Activated CD4-positive, alpha-beta T cell treated with anti-CD3 and anti-CD28 coated beads, Interleukin-2, amount 50 U/mL, for 48 hours (primary cell): ENCODE measurements around the gene ZNF491.
"Not testable (repeated sequence)": the region's sequence is repeated elsewhere in the genome, so short reads cannot be mapped to it uniquely, and the experiment has no call there.

Experiments used
- DNase-seq, 2 experiments: peaks; one replicate each; pipeline ENCODE4 v3.0.0-alpha.2; 2020

Gene ZNF491

GRCh38 chr19:11807099-11807380 lies 8.7 kb downstream of the ZNF491 start:
- no peak for DNase-seq

GRCh38 chr19:11813703-11814028 lies 15.3 kb downstream of the ZNF491 start:
- DNase-seq, result no peak

DNA sequence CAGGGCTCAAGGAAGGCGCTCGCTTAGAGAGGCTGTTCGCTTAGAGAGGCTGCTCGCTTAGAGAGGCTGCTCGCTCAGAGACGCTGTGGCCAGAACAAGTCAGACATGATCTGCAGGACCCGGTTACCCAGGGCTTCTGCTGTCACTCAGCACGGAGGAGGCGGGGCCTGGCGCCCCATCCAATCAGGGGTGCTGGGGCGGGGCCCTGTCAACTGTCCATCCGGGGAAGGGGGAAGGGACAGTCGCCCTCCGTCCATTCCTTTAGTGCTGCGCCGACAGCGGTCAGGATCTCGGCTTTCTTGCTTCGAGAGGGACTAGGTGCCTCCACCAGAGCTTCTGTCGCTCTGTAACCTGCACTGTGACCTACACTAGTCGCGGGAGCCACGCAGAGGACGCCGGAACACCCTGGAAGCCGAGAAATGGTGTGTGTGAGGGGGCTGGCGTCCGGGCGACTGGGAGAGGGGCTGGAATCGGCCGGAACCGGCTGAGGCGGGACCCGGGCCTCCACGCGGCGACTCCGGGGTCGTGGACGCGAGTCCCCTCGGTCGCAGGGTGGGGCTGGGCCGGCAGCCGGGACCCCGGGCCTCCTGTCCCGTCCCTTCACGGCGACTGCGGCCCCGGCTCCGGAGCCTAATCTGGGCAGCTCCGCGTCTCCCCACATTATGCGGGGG lies 15.8 kb downstream of the ZNF491 start, which contains the start of gene ZNF440:
Gene ZNF440, plus strand, starts transcription at position 245 of the 671 bp plus-strand sequence. Its CDS starts 175 bp downstream, at position 420.
- DNase-seq, result peak; percentile 93 to 95

DNA sequence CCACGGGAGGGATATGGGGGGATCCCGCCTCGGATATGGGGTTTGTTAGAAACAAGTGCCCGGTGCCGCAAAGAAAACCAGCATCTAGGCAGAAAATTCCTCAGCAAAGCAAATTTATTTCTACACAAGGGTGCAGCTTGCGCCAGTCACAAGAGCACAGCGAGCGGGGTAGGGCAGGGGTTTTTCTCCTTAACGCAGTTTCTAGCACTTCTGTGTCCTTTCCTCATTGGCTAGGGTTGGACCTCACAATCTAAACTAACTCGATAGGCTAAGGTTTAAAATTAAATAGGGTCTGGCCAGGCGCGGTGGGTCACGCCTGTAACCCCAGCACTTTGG lies 16.3 kb downstream of the ZNF491 start:
- DNase-seq, result no peak

- DNase-seq, result no peak
Observed at GRCh38 chr19:11821474-11822109, 23.3 kb downstream of the ZNF491 start.

DNA sequence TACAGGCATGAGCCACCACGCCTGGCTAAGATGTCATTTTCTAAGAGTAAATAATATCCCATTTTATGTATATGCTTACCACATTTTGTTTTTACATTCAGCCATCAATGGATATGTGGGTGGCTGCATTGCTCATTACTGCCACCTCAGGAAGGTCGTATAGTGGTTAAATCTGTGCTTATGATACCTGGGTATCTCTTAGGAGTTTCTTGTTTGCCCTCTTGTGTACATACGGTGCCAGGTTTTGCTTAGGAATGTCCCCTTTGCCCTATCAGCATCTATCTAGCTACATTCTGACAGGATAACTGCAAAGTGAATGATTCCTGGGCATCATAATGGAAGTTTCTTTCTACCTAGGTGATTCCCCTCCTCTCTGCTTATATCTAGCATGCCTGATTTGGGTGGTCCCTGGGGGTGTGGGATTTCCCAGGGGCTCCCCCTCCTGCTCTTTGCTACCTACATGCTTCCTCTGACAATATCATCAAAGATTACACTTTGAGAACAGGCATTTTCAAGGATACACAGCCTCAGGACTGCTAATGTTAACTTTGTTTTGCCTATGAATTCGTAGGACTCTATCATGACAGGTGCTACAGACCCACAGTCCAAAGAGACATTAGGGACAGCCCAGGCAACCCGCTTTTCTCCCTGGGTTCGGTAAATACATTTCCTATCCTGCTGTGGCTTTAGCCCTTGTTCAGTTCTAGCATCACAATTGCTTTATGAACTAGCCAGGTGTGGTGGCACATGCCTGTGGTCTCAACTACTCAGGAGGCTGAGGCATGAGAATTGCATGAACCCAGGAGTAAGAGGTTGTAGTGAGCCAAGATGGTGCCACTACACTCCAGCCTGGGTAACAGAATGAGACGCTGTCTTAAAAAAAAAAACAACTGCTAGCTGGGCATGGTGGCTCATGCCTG lies 30.9 kb downstream of the ZNF491 start:
- DNase-seq, result not testable (repeated sequence)

GRCh38 chr19:11832253-11832912 lies 34.1 kb downstream of the ZNF491 start:
- DNase-seq, result no peak

DNA sequence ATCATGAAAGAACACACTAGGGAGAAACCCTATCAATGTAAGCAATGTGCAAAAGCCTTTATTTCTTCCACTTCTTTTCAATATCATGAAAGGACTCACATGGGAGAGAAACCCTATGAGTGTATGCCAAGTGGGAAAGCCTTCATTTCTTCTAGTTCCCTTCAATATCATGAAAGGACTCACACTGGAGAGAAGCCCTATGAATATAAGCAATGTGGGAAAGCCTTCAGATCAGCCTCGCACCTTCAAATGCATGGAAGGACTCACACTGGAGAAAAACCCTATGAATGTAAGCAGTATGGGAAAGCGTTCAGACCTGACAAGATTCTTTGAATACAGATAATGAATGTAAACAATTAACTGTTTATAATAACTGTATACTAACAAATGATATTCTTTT lies 35.2 kb downstream of the ZNF491 start:
- no peak for DNase-seq

- not testable (repeated sequence) for DNase-seq
Observed at GRCh38 chr19:11835626-11836066, 37.3 kb downstream of the ZNF491 start.

DNA sequence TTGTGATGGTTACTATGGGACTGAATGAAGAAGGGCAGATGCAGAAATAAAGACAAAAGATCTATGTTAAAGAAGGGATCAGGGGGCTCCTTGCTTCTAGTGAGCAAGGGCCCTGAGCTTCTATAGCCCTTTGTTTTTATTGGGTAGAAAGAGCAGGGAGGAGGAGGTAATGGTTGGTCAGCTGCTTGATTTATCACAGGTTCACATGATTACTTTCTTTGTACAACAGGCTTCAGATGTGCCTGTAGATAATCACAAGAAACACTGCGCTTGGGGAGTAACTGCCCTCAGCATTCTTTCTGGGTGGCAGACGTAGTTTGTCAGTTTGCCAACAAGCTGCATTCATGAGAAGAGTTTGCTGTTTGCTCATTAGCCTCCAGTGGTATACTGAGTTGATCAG lies 45.4 kb downstream of the ZNF491 start:
- DNase-seq, result no peak

DNA sequence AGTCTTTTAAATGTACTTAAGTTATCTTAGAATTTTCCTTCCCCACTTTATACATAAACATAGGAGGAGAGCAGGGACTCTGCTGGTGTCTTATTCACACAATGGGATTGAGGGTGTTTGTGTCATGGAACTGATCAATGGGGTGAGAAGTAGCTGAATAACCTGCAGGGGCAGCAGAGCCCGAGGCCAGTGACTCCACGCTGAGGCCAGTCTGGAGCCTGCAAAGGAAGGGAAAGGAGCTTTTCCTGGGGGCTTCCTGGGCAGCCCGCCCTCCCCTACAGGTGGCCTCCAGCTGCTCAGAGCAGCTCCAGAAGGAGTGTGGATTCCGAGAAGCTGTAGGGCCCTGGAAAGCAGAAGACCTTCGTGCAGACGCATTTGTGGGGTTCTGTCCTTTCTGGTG lies 49.3 kb downstream of the ZNF491 start:
- DNase-seq, result not testable (repeated sequence)

DNA sequence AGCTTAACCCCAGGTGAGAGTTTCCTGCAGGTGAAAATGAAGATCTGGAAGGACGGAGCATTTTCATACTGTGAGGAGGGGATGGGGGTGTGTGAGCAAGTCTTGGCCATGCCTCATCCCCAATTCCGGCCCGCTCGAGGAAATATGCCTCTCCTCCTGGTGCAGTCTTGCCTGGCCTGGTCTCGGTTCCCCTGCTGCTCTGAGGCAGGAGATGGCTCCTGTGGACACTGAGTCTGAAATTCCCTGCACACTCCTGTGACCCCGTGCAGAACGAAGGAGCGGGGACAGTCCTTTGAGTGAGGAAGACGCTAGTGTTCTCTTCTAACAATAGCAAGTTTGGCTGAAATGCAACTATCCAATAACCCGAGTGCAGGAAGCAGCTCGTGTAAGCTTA lies 49.9 kb downstream of the ZNF491 start:
- no peak for DNase-seq

- DNase-seq, result peak; percentile 93 to 95
Observed at GRCh38 chr19:11848594-11849469, 50.5 kb downstream of the ZNF491 start, which contains the start of gene ZNF439. ZNF439 (plus strand) TSS chr19:11848726; CDS start chr19:11848868, 142 bp downstream.

DNA sequence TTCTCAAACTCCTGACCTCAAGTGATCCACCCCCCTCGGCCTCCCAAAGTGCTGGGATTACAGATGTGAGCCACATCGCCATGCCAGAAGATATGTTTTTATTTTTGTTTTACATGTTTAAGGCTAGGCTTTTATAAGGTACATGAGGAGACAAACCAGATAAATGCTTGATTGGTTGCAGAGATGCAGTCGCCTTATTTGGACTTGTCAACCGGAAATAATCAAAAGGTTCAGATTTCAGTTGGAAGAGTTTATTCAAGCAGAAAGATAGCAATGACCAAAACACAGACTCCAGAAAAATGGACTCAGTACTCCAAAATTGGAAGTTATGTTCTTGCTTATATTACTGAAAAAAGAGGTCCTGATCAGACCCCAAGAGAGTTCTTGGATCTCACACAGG lies 52.0 kb downstream of the ZNF491 start:
- not testable (repeated sequence) for DNase-seq

DNA sequence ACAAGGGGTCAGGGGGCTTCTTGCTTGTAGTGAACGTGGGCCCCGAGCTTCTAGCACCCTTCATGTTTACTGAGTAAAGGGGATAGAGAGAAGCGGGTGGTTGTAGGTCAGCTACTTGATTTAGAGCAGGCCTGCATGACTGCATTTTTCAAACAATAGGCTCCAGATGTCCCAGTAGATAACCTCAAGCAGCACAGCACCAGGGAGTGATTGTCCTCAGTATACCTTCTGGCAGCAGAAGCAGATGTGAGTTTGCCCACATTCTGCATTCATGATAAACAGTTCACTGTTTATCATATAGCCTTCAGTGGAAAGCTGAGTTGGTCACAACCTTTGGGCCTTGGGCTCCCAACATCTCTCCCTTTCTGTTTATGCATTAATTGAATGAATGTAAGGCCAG lies 55.0 kb downstream of the ZNF491 start:
- no peak for DNase-seq

- no peak for DNase-seq
Observed at GRCh38 chr19:11856596-11857250, 58.4 kb downstream of the ZNF491 start.
